Measurements from ENCODE around the gene STAMBPL1.
A peak's percentile ranks its signal among the peaks of the same experiment; 100 is the strongest.
"Not testable (repeated sequence)": the region's sequence is repeated elsewhere in the genome, so short reads cannot be mapped to it uniquely, and the experiment has no call there.

The STAMBPL1 gene

DNA sequence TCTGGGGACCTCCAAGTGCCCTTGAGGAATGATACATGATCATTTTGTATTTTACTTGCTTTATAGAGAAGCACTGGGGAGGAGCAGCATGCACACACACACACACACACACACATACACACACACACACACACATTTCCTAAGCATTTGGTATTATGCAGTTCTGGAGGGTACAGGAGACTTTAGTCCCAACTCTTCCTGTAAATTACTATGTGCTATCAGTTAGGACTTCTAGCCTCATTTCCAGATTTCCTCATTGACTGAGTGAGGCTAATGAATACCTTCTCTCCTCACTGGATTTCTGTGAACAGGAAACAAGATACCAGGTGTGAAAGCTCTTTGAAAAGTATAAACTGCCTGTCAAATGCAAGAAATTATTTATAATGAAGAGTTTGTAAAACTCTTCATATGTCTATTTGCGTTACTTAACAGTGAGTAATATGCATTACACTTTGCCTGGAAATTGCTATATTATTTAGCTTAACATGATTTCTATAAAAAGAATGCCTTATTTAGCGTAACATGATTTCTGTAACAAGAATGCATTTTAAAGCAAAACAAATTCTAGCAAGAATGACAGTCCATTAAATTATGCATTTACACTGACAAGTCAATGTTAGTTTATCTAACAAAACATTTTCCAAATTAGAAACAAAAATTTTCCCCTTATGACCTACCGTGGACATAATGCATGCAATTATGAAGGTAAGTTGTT lies 38.3 kb downstream of the STAMBPL1 start:
- no peak for DNase-seq (ENCODE audit: low read depth in 2 of 2, low spot score in 1 of 2)

GRCh38 chr10:88919041-88919440 lies 39.0 kb downstream of the STAMBPL1 start:
- no peak for DNase-seq (ENCODE audit: low read depth in 2 of 2, low spot score in 1 of 2)

DNA sequence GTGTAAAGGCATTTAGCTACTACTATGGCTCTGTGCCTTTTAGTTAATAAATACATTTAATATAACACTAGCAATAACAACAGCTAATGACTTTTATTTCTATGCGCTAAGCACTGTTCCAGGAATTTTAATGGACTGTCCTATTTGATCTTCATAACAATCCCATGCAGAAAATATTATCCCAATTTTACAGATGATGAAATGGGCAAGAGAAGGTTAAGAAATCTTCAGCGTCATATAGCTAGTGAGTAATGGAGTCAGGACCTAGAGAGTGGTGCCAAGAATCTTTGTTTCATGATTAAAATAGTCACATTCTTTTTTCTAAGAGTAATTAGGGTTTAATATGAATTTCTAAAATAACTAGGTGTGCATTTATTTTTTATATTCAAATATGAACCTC lies 40.2 kb downstream of the STAMBPL1 start:
- no peak for DNase-seq (ENCODE audit: low read depth in 2 of 2, low spot score in 1 of 2)

- no peak for DNase-seq (ENCODE audit: low read depth in 2 of 2, low spot score in 1 of 2)
Observed at GRCh38 chr10:88920986-88921593, 41.0 kb downstream of the STAMBPL1 start.

DNA sequence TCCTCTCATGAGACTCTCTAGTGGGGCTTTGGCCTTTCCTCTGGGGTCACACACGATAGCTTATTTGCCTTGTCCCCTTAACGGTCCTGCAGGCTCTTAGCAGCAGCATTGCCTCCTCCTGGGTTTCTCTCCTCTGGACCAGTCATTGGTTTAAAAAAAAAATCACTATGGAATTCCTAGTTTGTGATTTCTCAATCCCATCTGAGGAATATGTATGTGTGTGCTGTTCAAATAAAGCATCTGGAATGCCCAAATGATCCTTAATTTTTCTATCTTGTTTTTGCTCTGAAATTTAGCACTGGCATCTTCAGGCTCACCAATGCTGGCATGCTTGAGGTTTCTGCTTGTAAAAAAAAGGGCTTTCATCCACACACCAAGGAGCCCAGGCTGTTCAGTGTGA lies 42.0 kb downstream of the STAMBPL1 start:
- DNase-seq (ENCODE audit: low read depth in 2 of 2, low spot score in 1 of 2): no peak

DNA sequence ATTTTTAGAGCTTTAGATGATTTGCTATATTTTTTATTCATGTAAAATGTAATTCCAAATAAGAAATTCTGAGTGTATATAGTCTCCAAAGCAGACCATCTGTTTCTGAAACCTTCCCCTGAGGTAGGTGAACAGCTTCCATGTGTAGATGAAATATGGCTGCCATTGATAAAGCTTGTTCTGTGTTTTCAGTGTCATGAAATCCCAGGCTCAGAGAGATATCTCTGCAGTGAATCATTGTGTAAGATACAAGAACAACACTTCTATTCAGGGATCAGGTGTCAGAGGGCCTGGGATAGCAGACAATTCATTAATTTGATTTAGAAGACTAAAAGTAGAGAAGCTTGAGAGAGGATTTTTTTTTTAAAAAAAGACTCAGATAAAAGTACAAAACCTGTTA lies 43.5 kb downstream of the STAMBPL1 start:
- DNase-seq (ENCODE audit: low read depth in 2 of 2, low spot score in 1 of 2): no peak

- no peak for DNase-seq (ENCODE audit: low read depth in 2 of 2, low spot score in 1 of 2)
Observed at GRCh38 chr10:88926566-88927415, 46.7 kb downstream of the STAMBPL1 start.

- DNase-seq (ENCODE audit: low read depth in 2 of 2, low spot score in 1 of 2): no peak
Observed at GRCh38 chr10:88927416-88927690, 47.3 kb downstream of the STAMBPL1 start.

DNA sequence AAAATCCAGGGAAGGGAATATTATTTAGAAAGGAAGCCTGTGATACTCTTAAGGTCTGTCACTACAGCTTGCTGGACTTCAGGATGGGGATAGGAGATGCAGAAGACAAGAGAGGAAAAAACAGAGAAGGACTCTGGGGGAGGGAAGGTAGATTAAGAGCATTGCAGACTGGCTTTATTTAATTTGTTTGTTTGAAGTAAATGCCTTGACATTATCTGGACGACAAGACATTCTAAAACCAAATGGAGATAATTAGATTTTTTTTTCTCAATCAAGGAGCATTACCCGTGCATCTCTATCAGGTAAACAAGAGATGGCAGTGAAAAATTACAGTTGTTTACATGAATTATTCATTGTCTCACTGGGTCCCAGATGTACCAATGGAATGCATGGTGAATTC lies 48.2 kb downstream of the STAMBPL1 start:
- no peak for DNase-seq (ENCODE audit: low read depth in 2 of 2, low spot score in 1 of 2)

- DNase-seq (ENCODE audit: low read depth in 2 of 2, low spot score in 1 of 2): no peak
Observed at GRCh38 chr10:88931548-88931947, 51.5 kb downstream of the STAMBPL1 start.

- DNase-seq (ENCODE audit: low read depth in 2 of 2, low spot score in 1 of 2): not testable (repeated sequence)
Observed at GRCh38 chr10:88932029-88932428, 52.0 kb downstream of the STAMBPL1 start.

DNA sequence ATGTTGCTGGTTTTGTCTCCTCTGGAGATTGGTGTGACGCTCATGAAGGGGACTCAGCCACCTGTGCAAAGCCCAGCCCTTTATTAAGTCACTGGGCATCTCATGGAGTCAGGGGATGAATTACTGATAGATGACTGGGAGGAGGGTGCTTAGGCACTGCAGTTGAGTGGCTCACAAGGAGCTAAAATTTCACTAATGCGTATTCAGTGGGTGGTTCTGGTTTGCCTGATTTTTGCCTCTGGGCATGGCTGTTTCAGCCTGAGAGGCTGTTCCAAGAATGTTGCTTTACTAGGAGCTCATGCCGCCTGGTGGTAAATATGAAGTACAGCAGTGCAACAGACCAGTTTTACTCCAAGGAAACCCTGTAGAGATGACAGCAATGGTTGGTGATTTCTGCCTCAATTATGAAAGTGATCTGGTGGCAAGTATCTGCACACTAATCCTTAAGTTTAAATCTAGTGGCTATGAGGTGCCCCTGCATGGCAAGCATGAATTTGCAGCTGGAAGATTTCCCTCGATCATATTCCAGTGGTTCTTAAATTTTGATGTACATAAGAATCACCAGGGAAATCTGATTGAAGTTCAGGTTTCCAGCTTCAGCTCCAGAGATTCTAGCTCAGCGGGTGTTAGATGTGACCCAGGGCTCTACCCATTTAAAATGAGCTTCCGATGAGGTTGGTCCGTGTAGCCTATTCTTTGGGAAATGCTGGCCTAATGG lies 52.7 kb downstream of the STAMBPL1 start:
- peak; percentile 7 to 9 for DNase-seq (ENCODE audit: low read depth in 2 of 2, low spot score in 1 of 2)

- DNase-seq (ENCODE audit: low read depth in 2 of 2, low spot score in 1 of 2): no peak
Observed at GRCh38 chr10:88933564-88933963, 53.5 kb downstream of the STAMBPL1 start.

DNA sequence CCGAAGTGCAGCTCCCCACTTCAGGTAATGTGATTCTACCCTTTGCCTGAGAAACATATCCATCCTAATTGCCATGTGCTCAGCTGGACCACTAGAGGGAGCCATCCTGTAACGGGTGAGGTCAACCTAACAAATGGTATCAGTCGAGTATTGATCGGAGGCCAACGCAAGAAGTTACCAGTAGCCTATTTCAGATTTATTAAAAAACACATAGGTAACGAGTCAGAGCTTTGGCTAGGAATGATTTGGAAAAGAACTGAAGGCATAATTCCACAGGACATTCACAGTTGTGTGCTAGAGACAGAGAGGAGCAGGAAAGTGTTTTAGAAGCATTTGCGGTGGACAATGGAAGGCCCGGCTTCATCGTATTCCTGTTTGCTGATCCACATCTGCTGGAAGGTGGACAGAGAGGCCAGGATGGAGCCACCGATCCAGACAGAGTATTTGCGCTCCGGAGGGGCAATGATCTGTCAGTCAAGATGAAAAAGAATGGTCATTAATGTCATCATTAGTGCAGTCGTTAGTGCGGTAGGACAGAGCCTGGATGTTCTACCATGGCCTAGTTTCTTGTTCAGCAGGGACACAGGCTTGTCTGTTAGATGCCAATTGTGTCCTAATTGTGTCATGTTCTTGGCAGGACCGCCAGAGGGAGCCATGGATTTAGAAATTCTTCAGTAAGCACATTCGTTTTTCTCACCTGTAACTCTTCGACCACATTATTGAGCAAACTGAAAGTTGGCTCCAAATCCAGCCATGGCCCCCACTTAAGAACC lies 55.0 kb downstream of the STAMBPL1 start:
- DNase-seq (ENCODE audit: low read depth in 2 of 2, low spot score in 1 of 2): peak; percentile 33 to 35

- DNase-seq (ENCODE audit: low read depth in 2 of 2, low spot score in 1 of 2): no peak
Observed at GRCh38 chr10:88936656-88937055, 56.6 kb downstream of the STAMBPL1 start.

- DNase-seq (ENCODE audit: low read depth in 2 of 2, low spot score in 1 of 2): no peak
Observed at GRCh38 chr10:88938039-88938438, 58.0 kb downstream of the STAMBPL1 start.

DNA sequence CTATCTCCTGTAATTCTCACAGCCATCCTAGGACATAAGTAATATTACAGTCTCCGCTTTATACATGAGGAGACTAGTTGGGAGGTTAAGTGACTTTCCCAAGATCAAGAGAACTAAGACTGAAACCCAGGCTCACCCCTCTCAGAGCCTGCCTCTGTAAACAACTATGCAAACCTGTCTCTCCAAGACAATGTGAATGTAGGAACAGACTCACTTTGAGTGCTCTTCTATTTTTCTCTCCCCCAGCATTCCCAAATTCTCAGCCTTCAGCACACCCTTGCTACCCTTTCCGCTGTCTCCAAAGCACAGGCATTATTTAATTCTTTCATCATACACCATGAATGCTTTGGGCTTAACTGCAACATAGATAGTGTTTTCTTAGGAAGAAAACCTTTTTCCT lies 58.9 kb downstream of the STAMBPL1 start:
- DNase-seq (ENCODE audit: low read depth in 2 of 2, low spot score in 1 of 2): no peak

DNA sequence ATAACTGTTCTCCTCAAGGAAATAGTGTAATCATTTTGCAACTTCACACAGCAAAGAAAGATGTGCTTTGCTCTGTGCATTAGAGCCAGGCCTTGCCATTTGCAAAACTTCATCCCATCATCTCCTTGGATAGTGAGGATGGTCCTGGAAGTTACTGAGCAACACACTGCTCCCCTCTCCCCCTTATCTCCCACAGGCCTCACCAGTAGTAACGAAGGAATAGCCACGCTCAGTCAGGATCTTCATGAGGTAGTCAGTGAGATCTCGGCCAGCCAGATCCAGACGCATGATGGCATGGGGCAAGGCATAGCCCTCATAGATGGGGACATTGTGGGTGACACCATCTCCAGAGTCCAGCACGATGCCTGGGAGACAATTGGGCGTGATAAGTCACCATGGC lies 61.0 kb downstream of the STAMBPL1 start:
- DNase-seq (ENCODE audit: low read depth in 2 of 2, low spot score in 1 of 2): no peak

GRCh38 chr10:88943778-88944177 lies 63.7 kb downstream of the STAMBPL1 start:
- no peak for DNase-seq (ENCODE audit: low read depth in 2 of 2, low spot score in 1 of 2)

DNA sequence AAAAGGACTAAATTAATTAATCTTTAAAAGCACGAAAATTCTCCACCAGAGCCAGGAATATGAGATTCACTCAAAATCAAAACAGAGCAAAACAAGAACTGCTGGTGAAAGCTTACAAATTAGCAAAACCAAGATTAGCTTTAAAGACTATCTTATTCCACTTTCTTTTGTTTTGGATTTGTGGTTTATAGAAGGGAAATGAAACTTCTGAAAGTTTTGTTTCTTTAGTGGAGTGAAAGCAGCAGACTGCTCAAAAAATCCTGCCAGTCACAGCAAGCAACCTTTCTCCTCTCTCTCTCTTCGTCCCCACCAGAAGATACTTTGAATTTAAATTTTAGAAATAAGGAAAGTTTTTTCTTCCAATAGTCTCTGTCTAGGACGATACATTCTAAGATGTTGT lies 64.8 kb downstream of the STAMBPL1 start:
- DNase-seq (ENCODE audit: low read depth in 2 of 2, low spot score in 1 of 2): no peak

DNA sequence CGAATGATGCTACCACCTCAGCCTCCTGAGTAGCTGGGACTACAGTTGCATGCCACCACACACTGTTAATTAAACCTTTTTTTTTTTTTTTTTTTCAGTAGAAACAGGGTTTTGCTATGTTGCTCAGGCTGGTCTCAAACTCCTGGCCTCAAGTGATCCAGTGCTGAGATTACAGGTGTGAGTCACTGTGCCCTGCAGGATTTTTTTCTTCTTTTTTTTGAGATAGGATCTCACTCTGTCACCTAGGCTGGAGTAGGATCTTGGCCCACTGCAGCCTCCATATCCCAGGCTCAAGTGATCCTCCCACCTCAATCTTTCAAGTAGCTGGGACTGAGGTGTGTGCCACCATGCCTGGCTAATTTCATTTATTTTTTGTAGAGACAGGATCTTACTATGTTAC lies 66.2 kb downstream of the STAMBPL1 start:
- no peak for DNase-seq (ENCODE audit: low read depth in 2 of 2, low spot score in 1 of 2)
